Colonic mucosa (tissue), 4 donors: ENCODE results near the gene NTRK3. TPM values are rescaled to one million over a fixed set of nuclear protein-coding genes. Genes with fewer than 3 reads are reported as not detected.

ENCODE experiments used
- DNase-seq: peaks from one replicate; pipeline ENCODE4 v3.0.0-alpha.2; 2020
- H3K27ac ChIP-seq: fragments of 200-600 bp; one replicate; pipeline ENCODE4 v1.8.0; 2021
- H3K27me3 ChIP-seq: fragments of 200-600 bp; one replicate; pipeline ENCODE4 v1.8.0; 2021
- H3K36me3 ChIP-seq: fragments of 200-600 bp; one replicate; pipeline ENCODE4 v1.8.0; 2021
- H3K4me1 ChIP-seq: fragments of 200-600 bp; one replicate; pipeline ENCODE4 v1.8.0; 2021; ENCODE audit warnings: mild to moderate bottlenecking
- H3K4me3 ChIP-seq: fragments of 200-600 bp; one replicate; pipeline ENCODE4 v1.8.0; 2021
- H3K9ac ChIP-seq, 2 donors: one replicate each; pipeline ENCODE4 v1.7.0; 2013; ENCODE audit warnings: control low read depth in 2 of 2, low read depth in 2 of 2, low read length in 2 of 2
- H3K9me3 ChIP-seq: fragments of 200-600 bp; one replicate; pipeline ENCODE4 v1.8.0; 2021
- intact Hi-C: fragments of 100-400 bp; cut with DNase I; formaldehyde crosslinking; loops from one replicate; pipeline ENCODE4 v1.14.1; 2022
- total RNA-seq, 2 donors: library from RNA; stranded (reverse); fragmentation: NEBNext Ultra II Directional in 1 of 2; extraction: Animal tissue kit (Norgen Biotek cat#: 25700) in 1 of 2; gene quantifications; one replicate each; pipeline ENCODE4 v1.2.1, GENCODE V29; 2021
- TF ChIP-seq, protein P1 (sequence below): fragments of 200-600 bp; IDR thresholded peaks from one replicate; pipeline ENCODE4 v1.8.0; 2022; ENCODE audit warnings: antibody characterized with exemption, mild to moderate bottlenecking
- donor health status: healthy.
- donor health status: DM: no; HTN: no; CAD: no.
- donor health status: DM: no; HTN: no; CAD: no.

NTRK3 gene
- total RNA-seq, 2 donors from 2014 or later: 1.2 to 1.5 TPM

DNA sequence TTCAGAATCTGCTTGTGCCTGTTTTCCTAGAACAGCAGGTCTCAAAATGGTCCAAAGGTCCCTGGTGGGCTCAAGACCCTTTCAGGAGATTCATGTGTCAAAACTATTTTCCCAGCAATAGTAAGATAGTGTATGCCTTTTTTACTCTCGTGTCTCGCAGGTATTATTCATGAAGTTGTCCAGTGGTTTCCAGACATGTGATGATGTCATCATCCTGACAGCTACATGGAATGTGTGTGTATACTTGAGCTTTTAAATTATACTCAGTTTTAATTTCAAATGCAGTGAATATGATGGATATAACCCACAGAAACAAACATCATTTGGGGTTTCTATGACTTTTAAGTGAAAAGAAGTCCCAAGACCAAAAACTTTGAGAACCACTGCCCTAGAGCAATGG lies 288.6 kb downstream of the NTRK3 start:
- Histone ChIP-seq H3K9me3 (no peaks in the 10 kb centered on the region), H3K27ac (no peak overlapping the region), H3K36me3 (no peaks in the 10 kb centered on the region), H3K27me3 (no peaks in the 10 kb centered on the region), H3K4me1 (no peaks in the 10 kb centered on the region), H3K4me3 (no peak overlapping the region), H3K9ac (no peak overlapping the region)
- DNase-seq: no peak
- intact Hi-C loops: no loop called here
- TF ChIP-seq, protein P1, sequence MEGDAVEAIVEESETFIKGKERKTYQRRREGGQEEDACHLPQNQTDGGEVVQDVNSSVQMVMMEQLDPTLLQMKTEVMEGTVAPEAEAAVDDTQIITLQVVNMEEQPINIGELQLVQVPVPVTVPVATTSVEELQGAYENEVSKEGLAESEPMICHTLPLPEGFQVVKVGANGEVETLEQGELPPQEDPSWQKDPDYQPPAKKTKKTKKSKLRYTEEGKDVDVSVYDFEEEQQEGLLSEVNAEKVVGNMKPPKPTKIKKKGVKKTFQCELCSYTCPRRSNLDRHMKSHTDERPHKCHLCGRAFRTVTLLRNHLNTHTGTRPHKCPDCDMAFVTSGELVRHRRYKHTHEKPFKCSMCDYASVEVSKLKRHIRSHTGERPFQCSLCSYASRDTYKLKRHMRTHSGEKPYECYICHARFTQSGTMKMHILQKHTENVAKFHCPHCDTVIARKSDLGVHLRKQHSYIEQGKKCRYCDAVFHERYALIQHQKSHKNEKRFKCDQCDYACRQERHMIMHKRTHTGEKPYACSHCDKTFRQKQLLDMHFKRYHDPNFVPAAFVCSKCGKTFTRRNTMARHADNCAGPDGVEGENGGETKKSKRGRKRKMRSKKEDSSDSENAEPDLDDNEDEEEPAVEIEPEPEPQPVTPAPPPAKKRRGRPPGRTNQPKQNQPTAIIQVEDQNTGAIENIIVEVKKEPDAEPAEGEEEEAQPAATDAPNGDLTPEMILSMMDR: no peak

GRCh38 chr15:87965304-87965703 lies 291.2 kb downstream of the NTRK3 start:
- Histone ChIP-seq H3K4me3 (no peak overlapping the region), H3K9me3 (no peaks in the 10 kb centered on the region), H3K4me1 (no peaks in the 10 kb centered on the region), H3K27ac (no peak overlapping the region), H3K36me3 (no peaks in the 10 kb centered on the region), H3K9ac (no peak overlapping the region), H3K27me3 (no peaks in the 10 kb centered on the region)
- TF ChIP-seq, protein P1: no peak
- DNase-seq: no peak
- intact Hi-C loops: no loop called here

DNA sequence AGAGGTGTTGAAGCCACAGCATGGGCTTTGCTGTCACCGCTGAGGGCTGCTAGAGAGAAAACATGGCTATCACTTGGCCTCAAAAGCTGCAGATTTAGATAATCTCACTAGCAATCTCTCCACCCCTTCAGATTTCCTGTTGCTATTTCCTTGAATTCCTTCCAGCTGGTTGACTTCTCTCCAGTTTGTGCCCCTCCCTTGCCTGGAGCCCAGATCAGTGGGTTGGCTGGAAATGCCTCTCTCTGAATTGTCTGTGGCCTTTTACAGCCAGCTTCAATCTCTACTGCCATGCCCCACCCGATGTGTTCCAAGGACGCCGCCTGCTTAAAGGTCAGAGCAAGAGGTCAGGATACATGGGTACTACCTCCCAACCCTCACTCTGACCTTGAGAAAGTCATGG lies 294.1 kb downstream of the NTRK3 start:
- TF ChIP-seq, protein P1: no peak
- no peaks in the 10 kb centered on the region for H3K36me3 ChIP-seq
- DNase-seq: no peak
- H3K27me3 ChIP-seq: no peaks in the 10 kb centered on the region
- H3K4me1 ChIP-seq: no peaks in the 10 kb centered on the region
- no peak overlapping the region for H3K4me3 ChIP-seq
- H3K9me3 ChIP-seq: no peaks in the 10 kb centered on the region
- no peak overlapping the region for H3K27ac ChIP-seq
- H3K9ac ChIP-seq: no peak overlapping the region
- intact Hi-C loops: no loop called here

GRCh38 chr15:87961851-87962420 lies 294.6 kb downstream of the NTRK3 start:
- Histone ChIP-seq H3K9me3 (no peaks in the 10 kb centered on the region), H3K36me3 (no peaks in the 10 kb centered on the region), H3K27ac (no peak overlapping the region), H3K27me3 (no peaks in the 10 kb centered on the region), H3K9ac (no peak overlapping the region), H3K4me3 (no peak overlapping the region), H3K4me1 (no peaks in the 10 kb centered on the region)
- TF ChIP-seq, protein P1: no peak
- intact Hi-C loops: no loop called here
- no peak for DNase-seq

DNA sequence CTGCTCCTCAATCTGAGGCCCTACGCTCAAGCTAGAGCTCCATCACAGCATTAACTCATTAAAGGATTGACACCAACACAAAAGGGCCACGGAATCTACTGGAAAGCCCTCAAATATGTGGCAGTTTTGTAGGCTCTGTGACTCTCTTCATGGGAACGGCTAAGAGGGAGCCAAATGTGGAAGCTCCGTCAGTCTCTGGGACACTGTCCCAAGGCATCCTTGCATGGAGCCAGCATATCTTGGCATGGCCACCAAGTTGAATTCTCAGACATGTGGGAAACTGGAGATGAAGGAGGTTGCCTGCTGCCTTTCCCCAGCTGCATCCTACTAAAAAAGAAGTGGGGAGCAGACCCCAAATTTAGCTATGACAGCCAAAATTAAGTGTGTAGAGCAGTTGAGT lies 296.9 kb downstream of the NTRK3 start:
- TF ChIP-seq, protein P1: no peak
- H3K4me1 ChIP-seq: no peaks in the 10 kb centered on the region
- DNase-seq: no peak

More for the DNA sequence above, 296.9 kb downstream of the NTRK3 start:
- Histone ChIP-seq H3K9ac (no peak overlapping the region), H3K9me3 (no peaks in the 10 kb centered on the region), H3K27me3 (no peaks in the 10 kb centered on the region), H3K27ac (no peak overlapping the region), H3K36me3 (no peaks in the 10 kb centered on the region), H3K4me3 (no peak overlapping the region)
- intact Hi-C loops: no loop called here
